DMS 273 treated with DMSO at 0.1 percent for 48 hours (cell line): ENCODE measurements around the gene THBS4.
A peak's percentile ranks its signal among the peaks of the same experiment; 100 is the strongest.

Source experiments
- DNase-seq: peaks from one replicate; lab custom pipeline; 2025; lab: John Stamatoyannopoulos, UW

The THBS4 gene

DNA sequence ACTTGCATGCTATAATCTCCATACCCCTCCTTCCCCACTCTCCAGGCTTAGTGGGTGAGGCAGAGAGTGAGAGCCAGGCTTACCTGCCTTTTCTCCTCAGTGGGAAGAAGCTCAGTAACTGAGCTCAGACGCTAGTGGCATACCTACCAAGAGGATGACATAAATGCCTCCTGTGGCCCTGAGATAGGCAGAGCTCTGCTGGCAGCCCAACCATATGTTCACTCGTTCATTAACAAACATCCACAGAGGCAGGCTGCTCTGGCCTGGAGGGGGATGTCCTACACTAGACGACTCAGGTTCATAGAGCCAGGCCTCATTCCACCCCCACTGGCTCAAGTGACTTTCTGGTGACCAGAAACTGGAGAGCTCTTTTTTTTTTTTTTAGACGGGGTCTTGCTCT lies 81.3 kb downstream of the THBS4 start:
- DNase-seq, result peak; percentile 50

DNA sequence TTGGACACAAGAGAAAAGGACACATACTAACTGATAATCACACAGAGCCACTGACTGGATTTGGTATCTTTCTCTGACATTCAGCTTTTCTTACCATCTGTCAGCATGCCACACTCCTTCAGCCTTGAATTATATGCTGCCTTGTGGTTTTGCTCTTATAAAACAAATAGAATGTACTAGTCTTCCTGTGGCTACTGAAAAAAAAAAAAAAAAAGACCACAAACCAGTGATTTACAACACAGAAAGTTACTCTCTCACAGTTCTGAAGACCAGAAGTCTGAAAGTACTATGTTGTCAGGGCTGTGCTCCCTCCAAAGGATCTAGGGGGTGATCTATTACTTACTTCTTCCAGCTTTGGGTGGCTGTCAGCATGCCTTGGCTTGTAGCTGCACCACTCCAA lies 82.3 kb downstream of the THBS4 start:
- no peak for DNase-seq

GRCh38 chr5:80119372-80119771 lies 84.2 kb downstream of the THBS4 start:
- DNase-seq, result peak; percentile 29

- DNase-seq, result no peak
These were observed 87.4 kb downstream of the THBS4 start for GRCh38 chr5:80122579-80122978.

DNA sequence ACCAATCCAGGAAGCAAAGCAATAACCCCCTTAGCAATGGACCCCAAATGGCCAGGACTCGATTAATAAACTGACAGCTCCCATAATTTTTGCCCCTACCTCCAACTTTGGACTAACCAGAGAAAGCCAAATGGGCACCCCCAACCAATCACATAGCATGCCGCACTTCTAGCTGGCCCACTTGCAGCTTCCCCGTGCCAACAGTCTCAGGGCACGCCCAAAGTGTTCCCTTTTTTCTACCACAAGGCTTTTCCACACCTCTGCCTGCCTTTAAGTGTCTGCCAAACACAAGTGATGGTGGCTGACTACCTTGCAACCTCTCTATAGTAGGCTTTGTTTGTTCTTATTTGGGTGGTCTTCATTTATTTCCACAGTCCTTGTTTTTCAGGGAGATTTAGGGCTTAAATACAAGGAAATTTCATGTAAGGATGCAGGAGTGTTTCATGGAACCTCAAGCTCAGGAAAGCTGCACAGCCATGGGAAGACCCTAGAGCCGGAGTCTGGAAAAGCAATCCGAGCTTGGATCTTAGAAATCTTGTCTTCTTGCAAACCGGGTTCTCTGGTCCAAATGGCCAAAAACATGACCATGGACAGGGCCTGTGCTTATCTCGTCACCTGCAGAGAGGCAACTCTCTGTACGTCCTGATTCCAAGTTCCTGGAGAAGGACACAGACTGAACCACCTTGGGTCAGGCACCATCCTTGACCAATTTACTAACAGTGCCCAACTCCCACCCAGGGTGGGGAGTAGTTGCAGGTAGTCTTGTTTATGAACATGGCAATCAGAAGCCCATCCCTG lies 89.2 kb downstream of the THBS4 start:
- DNase-seq, result no peak

GRCh38 chr5:80125022-80125961 lies 90.1 kb downstream of the THBS4 start:
- no peak for DNase-seq

DNA sequence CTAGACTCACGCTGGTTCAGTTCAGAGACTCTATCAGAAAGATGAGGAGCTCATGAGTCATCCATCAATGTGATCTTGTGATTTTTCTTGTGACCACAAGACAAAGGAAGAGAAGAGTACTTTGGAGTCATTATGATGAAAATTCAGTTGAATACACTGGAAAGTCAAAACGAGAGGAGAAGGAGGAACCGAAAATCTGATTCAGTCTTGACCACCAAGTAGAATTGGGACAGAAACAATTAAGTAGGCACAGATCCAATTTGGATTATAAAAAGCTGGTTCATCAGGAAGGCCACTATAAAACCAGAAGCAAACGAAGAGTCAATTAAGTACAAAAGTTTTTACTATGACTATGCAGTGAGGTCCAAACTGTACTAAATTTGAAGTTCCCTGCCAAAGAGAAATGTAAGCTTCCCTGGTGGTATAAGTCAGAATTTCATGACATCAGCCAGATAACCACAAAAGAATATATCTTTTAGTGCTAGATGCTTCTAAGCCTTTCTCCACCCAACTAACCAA lies 90.9 kb downstream of the THBS4 start:
- no peak for DNase-seq

GRCh38 chr5:80127116-80127552 lies 92.0 kb downstream of the THBS4 start:
- DNase-seq, result no peak

- DNase-seq, result no peak
These were observed 93.0 kb downstream of the THBS4 start for GRCh38 chr5:80128141-80128540.

DNA sequence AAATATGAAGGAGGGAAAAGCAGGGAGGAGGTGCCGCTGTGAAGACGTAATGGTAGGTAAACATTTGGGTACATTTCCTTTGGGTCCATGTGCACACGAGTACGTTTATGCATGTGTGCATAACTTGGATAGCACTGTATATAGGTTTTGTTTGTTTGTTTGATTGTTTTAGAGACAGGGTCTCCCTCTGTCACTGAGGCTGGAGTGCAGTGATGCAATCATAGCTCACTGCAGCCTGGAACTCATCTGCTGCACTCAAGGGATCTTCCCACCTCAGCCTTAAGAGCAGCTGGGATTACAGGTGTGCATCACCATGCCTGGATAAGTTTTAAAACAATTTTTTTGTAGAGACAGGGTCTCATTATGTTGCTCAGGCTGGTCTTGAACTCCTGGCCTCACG lies 94.0 kb downstream of the THBS4 start:
- no peak for DNase-seq
